Measurements from ENCODE around the gene RASGRP4. TPM values are rescaled to one million over a fixed set of nuclear protein-coding genes. Genes with fewer than 3 reads are reported as not detected.

Gene RASGRP4
- total RNA-seq, 2 experiments from 2014 or later, result 1.0 to 1.3 TPM

GRCh38 chr19:38384209-38385027, 41.6 kb downstream of the RASGRP4 start:
- POLR2A ChIA-PET, result interaction anchor here (1.3 kb wide), 1 partner anchor 10 kb away, joined by 3 read pairs; the partner anchor contains the start of gene PSMD8

GRCh38 chr19:38383743-38384142, 42.3 kb downstream of the RASGRP4 start:
- POLR2A ChIA-PET, result interaction anchor here (1.3 kb wide), 1 partner anchor 9 kb away, joined by 3 read pairs; the partner anchor contains the start of gene PSMD8
- CTCF ChIA-PET, result interaction anchor here (0.9 kb wide), 1 partner anchor 20 kb away, joined by 4 read pairs; the partner anchor contains the start of gene FAM98C

More at GRCh38 chr19:38384209-38385027, 41.6 kb downstream of the RASGRP4 start:
- CTCF ChIA-PET, result interaction anchor here (0.9 kb wide), 1 partner anchor 19 kb away, joined by 4 read pairs; the partner anchor contains the start of gene FAM98C

GRCh38 chr19:38383184-38383583, 42.8 kb downstream of the RASGRP4 start:
- CTCF ChIA-PET, result no interaction called here
- POLR2A ChIA-PET, result interaction anchor here (1.3 kb wide), 1 partner anchor 9 kb away, joined by 3 read pairs; the partner anchor contains the start of gene PSMD8

GRCh38 chr19:38381138-38381537, 44.9 kb downstream of the RASGRP4 start:
- CTCF ChIA-PET, result no interaction called here
- POLR2A ChIA-PET, result no interaction called here

GRCh38 chr19:38378866-38379265, 47.2 kb downstream of the RASGRP4 start:
- POLR2A ChIA-PET, result no interaction called here

GRCh38 chr19:38377052-38377451, 49.0 kb downstream of the RASGRP4 start:
- ChIA-PET POLR2A (interaction anchor here (0.6 kb wide), 1 partner anchor 33 kb away, joined by 4 read pairs; no protein-coding TSS in a partner anchor), CTCF (interaction anchor here (1.1 kb wide), 1 partner anchor 20 kb away, joined by 3 read pairs; no protein-coding TSS in a partner anchor)

More at GRCh38 chr19:38378866-38379265, 47.2 kb downstream of the RASGRP4 start:
- CTCF ChIA-PET, result no interaction called here

- ChIA-PET POLR2A (interaction anchor here (0.5 to 1.3 kb wide), 2 partner anchors 27 to 446 kb away, joined by 3 to 4 read pairs; partner anchors contain the start of gene FAM98C), CTCF (interaction anchor here (1.1 kb wide), 1 partner anchor 20 kb away, joined by 3 read pairs; no protein-coding TSS in a partner anchor)
Observed at GRCh38 chr19:38376576-38376975, 49.4 kb downstream of the RASGRP4 start.

GRCh38 chr19:38375748-38376147, 50.3 kb downstream of the RASGRP4 start:
- ChIA-PET CTCF (interaction anchor here (0.9 to 2.0 kb wide), 3 partner anchors 19 to 40 kb away, joined by 3 to 7 read pairs (median 6); partner anchors contain the start of genes CATSPERG and FAM98C), POLR2A (interaction anchor here (0.7 to 1.3 kb wide), 2 partner anchors 13 to 28 kb away, joined by 3 read pairs; partner anchors contain the start of gene FAM98C)

- CTCF ChIA-PET, result interaction anchor here (1.7 to 2.0 kb wide), 3 partner anchors 19 to 131 kb away, joined by 6 to 10 read pairs (median 7); partner anchors contain the start of gene FAM98C
- POLR2A ChIA-PET, result interaction anchor here (0.6 to 1.9 kb wide), 3 partner anchors 13 to 437 kb away, joined by 3 to 15 read pairs (median 14); partner anchors contain the start of genes FAM98C, GGN and SPRED3
Observed at GRCh38 chr19:38375098-38375493, 50.9 kb downstream of the RASGRP4 start.

- ChIA-PET CTCF (interaction anchor here (0.6 to 2.0 kb wide), 9 partner anchors 12 to 474 kb away, joined by 3 to 15 read pairs (median 4); partner anchors contain the start of genes CATSPERG and FAM98C), POLR2A (interaction anchor here (0.6 to 1.9 kb wide), 9 partner anchors 9 to 1061 kb away, joined by 3 to 15 read pairs (median 5); partner anchors contain the start of genes CATSPERG, FAM98C, GGN and RPS16)
Observed at GRCh38 chr19:38374332-38375097, 51.5 kb downstream of the RASGRP4 start, which contains the start of gene PSMD8. Gene PSMD8, plus strand, starts transcription at chr19:38374571. Its CDS starts 31 bp downstream, at chr19:38374602.

GRCh38 chr19:38373907-38374331, 52.1 kb downstream of the RASGRP4 start:
- ChIA-PET CTCF (interaction anchor here (0.6 to 2.0 kb wide), 8 partner anchors 12 to 474 kb away, joined by 3 to 15 read pairs (median 4); partner anchors contain the start of genes CATSPERG and FAM98C), POLR2A (interaction anchor here (0.6 to 1.9 kb wide), 9 partner anchors 10 to 1062 kb away, joined by 3 to 15 read pairs (median 5); partner anchors contain the start of genes CATSPERG, FAM98C, GGN and RPS16)

- ChIA-PET POLR2A (no interaction called here), CTCF (no interaction called here)
Observed at GRCh38 chr19:38371081-38371480, 54.9 kb downstream of the RASGRP4 start.

- CTCF ChIA-PET, result interaction anchor here (1.1 kb wide), 1 partner anchor 126 kb away, joined by 3 read pairs; no protein-coding TSS in a partner anchor
- POLR2A ChIA-PET, result no interaction called here
Observed at GRCh38 chr19:38370299-38370698, 55.7 kb downstream of the RASGRP4 start.

- CTCF ChIA-PET, result interaction anchor here (1.1 kb wide), 1 partner anchor 125 kb away, joined by 3 read pairs; no protein-coding TSS in a partner anchor
- POLR2A ChIA-PET, result no interaction called here
Observed at GRCh38 chr19:38369584-38369983, 56.4 kb downstream of the RASGRP4 start.

- ChIA-PET POLR2A (no interaction called here), CTCF (interaction anchor here (0.7 kb wide), 1 partner anchor 351 kb away, joined by 3 read pairs; no protein-coding TSS in a partner anchor)
Observed at GRCh38 chr19:38367041-38367440, 59.0 kb downstream of the RASGRP4 start.

GRCh38 chr19:38362946-38363688, 62.9 kb downstream of the RASGRP4 start:
- CTCF ChIA-PET, result interaction anchor here (0.7 to 1.1 kb wide), 4 partner anchors 25 to 314 kb away, joined by 3 to 4 read pairs (median 3); partner anchors contain the start of gene SPRED3
- POLR2A ChIA-PET, result interaction anchor here (1.3 kb wide), 1 partner anchor 13 kb away, joined by 3 read pairs; no protein-coding TSS in a partner anchor
